Panc1 (cell line): ENCODE results near the gene ZDHHC4. TPM values are rescaled to one million over a fixed set of nuclear protein-coding genes. Genes with fewer than 3 reads are reported as not detected.

Experiments used
- ATAC-seq: fragments of 200-7000 bp; cut with Tn5 transposase; 2 replicates; pipeline ENCODE4 v1.9.1; 2020; ENCODE audit warnings: mild to moderate bottlenecking, moderate library complexity
- BruUV-seq: library from RNA; stranded (reverse); fragments of 400-500 nt; replicated peaks from 2 replicates; lab custom pipeline; 2021; lab: Mats Ljungman, UMichigan
- CTCF ChIA-PET: fragments of 300-600 bp; sonication (Branson Sonifier 250); formaldehyde crosslinking; loops from one replicate; lab custom pipeline; 2022; ENCODE audit warnings: antibody characterized with exemption; lab: Charles Lee
- POLR2A ChIA-PET: fragments of 300-600 bp; sonication (Branson Sonifier 250); formaldehyde crosslinking; loops from one replicate; lab custom pipeline; 2022; ENCODE audit warnings: antibody characterized with exemption; lab: Charles Lee
- DNase-seq: peaks from one replicate; pipeline ENCODE4 v3.0.0-alpha.2; 2010; ENCODE audit warnings: low read depth, low spot score
- H3K27ac ChIP-seq: 2 replicates; pipeline ENCODE4 v1.5.1; 2011; ENCODE audit warnings: mild to moderate bottlenecking, low read length, inconsistent platforms
- H3K27me3 ChIP-seq: fragments of 200-500 bp; sonication (Bioruptor generic); 2 replicates; pipeline ENCODE4 v1.6.0; 2014; ENCODE audit warnings: low read length, inconsistent platforms; ENCODE audit not compliant: control insufficient read depth, insufficient read depth
- H3K36me3 ChIP-seq: fragments of 200-500 bp; sonication (Bioruptor generic); 2 replicates; pipeline ENCODE4 v1.5.1; 2014; ENCODE audit warnings: inconsistent platforms, mild to moderate bottlenecking, low read length, moderate library complexity; ENCODE audit not compliant: control insufficient read depth, insufficient read depth
- H3K4me1 ChIP-seq: 2 replicates; pipeline ENCODE4 v1.5.1; 2011; ENCODE audit warnings: inconsistent platforms, mild to moderate bottlenecking, low read length, moderate library complexity; ENCODE audit not compliant: control insufficient read depth, insufficient read depth
- H3K4me3 ChIP-seq, 2 experiments: 2 replicates each; pipeline ENCODE4 v1.5.1; 2011 to 2012; ENCODE audit warnings: low read depth in 2 of 2, low read length in 2 of 2, mild to moderate bottlenecking in 2 of 2, inconsistent platforms in 1 of 2, moderate library complexity in 1 of 2
- H3K9me3 ChIP-seq: fragments of 200-500 bp; sonication (Bioruptor generic); 2 replicates; pipeline ENCODE4 v1.5.1; 2014; ENCODE audit warnings: low read depth, mild to moderate bottlenecking, inconsistent platforms, low read length, moderate library complexity; ENCODE audit not compliant: control insufficient read depth, insufficient read depth
- POLR2AphosphoS5 ChIP-seq: IDR thresholded peaks from 2 replicates; pipeline ENCODE4 v1.6.1; 2012; ENCODE audit warnings: mild to moderate bottlenecking, low read depth, low read length, moderate library complexity
- SIN3A ChIP-seq: IDR thresholded peaks from 2 replicates; pipeline ENCODE4 v1.6.1; 2012; ENCODE audit warnings: low read depth, mild to moderate bottlenecking, low read length, moderate library complexity, borderline replicate concordance; ENCODE audit not compliant: insufficient read depth
- TCF7L2 ChIP-seq: IDR thresholded peaks from 2 replicates; pipeline ENCODE4 v1.6.1; 2011; ENCODE audit warnings: mild to moderate bottlenecking, low read depth, low read length, inconsistent platforms
- in situ Hi-C: cut with HindIII; loops from 2 replicates; pipeline ENCODE4 v1.10.0; 2016; ENCODE audit warnings: low sequenced_read_pairs, low pct_unique_long_range_greater_than_20kb
- intact Hi-C: fragments of 100-400 bp; cut with micrococcal nuclease; formaldehyde crosslinking; loops from one replicate; pipeline ENCODE4 v1.10.0; 2022; ENCODE audit not compliant: unreplicated experiment
- total RNA-seq: library from RNA; stranded (reverse); gene quantifications from one replicate; pipeline ENCODE4 v1.2.1, GENCODE V29; 2021; ENCODE audit not compliant: unreplicated experiment
- TF ChIP-seq, protein P1 (sequence below): fragments of 450-650 bp; IDR thresholded peaks from 2 replicates; pipeline ENCODE4 v1.5.1; 2017; ENCODE audit warnings: mild to moderate bottlenecking
- TF ChIP-seq, protein P2 (sequence below), 2 experiments: IDR thresholded peaks; 2 replicates each; pipeline ENCODE4 v1.6.1; 2011 to 2012; ENCODE audit warnings: low read depth in 2 of 2, control low read depth in 1 of 2, low read length in 1 of 2, mild to moderate bottlenecking in 1 of 2, moderate library complexity in 1 of 2; ENCODE audit not compliant: insufficient read depth in 1 of 2

ZDHHC4 gene
- total RNA-seq, 1 experiment from 2014 or later, result 113 TPM

DNA sequence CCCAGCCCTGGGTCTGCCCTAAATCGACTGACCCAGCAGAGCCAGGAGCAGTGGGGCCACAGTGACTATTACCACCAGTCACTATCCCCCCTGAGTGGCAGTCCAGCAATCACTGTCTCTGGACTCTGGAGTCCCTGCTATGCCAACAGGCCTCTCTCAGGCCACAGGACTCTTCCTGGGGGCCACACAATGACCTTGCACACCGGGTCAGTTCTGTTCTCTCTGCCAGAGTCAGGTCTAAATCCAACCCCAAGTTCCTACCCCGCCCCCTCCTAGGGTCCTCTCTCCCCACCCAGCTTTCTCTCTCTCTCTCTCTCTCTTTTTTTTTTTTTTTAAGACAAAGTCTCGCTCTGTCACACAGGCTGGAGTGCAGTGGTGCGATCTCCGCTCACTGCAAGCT is 47.6 kb upstream of the ZDHHC4 start:
- Histone ChIP-seq H3K36me3 (no peaks in the 10 kb centered on the region), H3K27me3 (peaks cover 6% of the 10 kb centered on the region; the same call in 1 of the 2 replicates), H3K9me3 (no peaks in the 10 kb centered on the region), H3K4me1 (peaks cover 4% of the 10 kb centered on the region; the same call in 1 of the 2 replicates), H3K4me3 (no peak overlapping the region), H3K27ac (no peak overlapping the region)
- in situ Hi-C loops, result no loop called here
- DNase-seq (no peak), ATAC-seq (no peak)
- POLR2A ChIA-PET, result interaction anchor here (0.6 kb wide), 1 partner anchor 522 kb away, joined by 8 read pairs; no protein-coding TSS in a partner anchor
- no TSS peak for BruUV-seq
- intact Hi-C loops, result no loop called here
- TF ChIP-seq TCF7L2, result no peak
- TF ChIP-seq POLR2AphosphoS5, result no peak
- CTCF ChIA-PET, result no interaction called here

DNA sequence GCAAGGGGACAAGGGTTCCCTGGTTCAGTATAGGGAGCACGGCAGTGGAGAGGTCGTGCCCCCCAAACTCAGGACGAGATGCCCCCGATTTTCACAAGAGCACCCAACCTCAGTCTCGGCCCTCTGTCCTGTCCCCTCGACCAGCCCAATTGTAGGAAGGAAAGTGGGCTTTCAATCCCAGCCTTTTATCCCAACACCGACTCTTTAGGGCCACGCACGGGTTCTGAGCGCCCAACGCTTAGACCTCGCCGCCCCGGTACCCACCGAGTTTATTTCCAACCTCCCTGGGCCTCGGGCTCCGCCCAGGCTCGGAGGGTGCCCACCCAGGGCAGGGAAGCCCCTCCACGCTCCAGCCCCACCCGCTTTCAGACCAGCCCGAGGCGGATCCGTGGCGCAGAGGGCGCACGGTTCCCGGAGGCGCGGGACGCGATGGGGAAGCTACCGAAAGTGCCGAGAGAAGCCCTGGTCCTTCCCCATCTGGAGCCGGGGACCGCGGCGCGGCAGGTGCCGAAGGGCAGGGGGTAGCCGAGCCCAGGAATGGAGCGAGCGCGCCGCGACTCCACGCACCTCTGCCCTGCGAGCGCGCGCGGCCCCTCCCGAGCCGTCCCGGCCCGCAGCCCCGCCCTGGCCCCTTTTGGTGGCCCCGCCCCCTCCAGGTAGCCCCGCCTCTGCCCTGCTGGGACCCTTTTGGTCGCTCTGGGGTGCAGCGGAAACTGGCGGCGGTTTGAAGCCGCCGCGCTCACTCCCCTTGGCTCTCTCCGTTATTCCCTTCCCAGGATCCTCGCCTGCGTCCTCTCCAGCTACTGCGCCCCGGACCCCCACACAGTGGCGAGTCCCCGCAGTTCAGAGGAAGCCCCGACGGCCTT is 46.4 kb upstream of the ZDHHC4 start:
- TF ChIP-seq TCF7L2, result no peak
- TF ChIP-seq, protein P1, sequence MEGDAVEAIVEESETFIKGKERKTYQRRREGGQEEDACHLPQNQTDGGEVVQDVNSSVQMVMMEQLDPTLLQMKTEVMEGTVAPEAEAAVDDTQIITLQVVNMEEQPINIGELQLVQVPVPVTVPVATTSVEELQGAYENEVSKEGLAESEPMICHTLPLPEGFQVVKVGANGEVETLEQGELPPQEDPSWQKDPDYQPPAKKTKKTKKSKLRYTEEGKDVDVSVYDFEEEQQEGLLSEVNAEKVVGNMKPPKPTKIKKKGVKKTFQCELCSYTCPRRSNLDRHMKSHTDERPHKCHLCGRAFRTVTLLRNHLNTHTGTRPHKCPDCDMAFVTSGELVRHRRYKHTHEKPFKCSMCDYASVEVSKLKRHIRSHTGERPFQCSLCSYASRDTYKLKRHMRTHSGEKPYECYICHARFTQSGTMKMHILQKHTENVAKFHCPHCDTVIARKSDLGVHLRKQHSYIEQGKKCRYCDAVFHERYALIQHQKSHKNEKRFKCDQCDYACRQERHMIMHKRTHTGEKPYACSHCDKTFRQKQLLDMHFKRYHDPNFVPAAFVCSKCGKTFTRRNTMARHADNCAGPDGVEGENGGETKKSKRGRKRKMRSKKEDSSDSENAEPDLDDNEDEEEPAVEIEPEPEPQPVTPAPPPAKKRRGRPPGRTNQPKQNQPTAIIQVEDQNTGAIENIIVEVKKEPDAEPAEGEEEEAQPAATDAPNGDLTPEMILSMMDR, result no peak
- no peak for TF ChIP-seq SIN3A
- TF ChIP-seq, protein P2, sequence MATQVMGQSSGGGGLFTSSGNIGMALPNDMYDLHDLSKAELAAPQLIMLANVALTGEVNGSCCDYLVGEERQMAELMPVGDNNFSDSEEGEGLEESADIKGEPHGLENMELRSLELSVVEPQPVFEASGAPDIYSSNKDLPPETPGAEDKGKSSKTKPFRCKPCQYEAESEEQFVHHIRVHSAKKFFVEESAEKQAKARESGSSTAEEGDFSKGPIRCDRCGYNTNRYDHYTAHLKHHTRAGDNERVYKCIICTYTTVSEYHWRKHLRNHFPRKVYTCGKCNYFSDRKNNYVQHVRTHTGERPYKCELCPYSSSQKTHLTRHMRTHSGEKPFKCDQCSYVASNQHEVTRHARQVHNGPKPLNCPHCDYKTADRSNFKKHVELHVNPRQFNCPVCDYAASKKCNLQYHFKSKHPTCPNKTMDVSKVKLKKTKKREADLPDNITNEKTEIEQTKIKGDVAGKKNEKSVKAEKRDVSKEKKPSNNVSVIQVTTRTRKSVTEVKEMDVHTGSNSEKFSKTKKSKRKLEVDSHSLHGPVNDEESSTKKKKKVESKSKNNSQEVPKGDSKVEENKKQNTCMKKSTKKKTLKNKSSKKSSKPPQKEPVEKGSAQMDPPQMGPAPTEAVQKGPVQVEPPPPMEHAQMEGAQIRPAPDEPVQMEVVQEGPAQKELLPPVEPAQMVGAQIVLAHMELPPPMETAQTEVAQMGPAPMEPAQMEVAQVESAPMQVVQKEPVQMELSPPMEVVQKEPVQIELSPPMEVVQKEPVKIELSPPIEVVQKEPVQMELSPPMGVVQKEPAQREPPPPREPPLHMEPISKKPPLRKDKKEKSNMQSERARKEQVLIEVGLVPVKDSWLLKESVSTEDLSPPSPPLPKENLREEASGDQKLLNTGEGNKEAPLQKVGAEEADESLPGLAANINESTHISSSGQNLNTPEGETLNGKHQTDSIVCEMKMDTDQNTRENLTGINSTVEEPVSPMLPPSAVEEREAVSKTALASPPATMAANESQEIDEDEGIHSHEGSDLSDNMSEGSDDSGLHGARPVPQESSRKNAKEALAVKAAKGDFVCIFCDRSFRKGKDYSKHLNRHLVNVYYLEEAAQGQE (IDR thresholded peaks at IDR 0.05; ENCODE audit: insufficient read depth in 1 of 2, low read depth in 2 of 2, low read length in 1 of 2), result no peak
- TF ChIP-seq POLR2AphosphoS5, result no peak
- POLR2A ChIA-PET, result no interaction called here
- no peaks in the 10 kb centered on the region for H3K9me3 ChIP-seq
- CTCF ChIA-PET, result interaction anchor here (0.9 kb wide), 1 partner anchor 28 kb away, joined by 16 read pairs; no protein-coding TSS in a partner anchor
- H3K36me3 ChIP-seq, result no peaks in the 10 kb centered on the region
- H3K4me3 ChIP-seq, result peak overlapping the region; percentile 49 to 63
- H3K4me1 ChIP-seq, result peaks cover 4% of the 10 kb centered on the region; the same call in 1 of the 2 replicates
- DNase-seq (no peak), ATAC-seq (peak; percentile 33)
- peaks cover 6% of the 10 kb centered on the region; the same call in 1 of the 2 replicates for H3K27me3 ChIP-seq
- no peak overlapping the region for H3K27ac ChIP-seq
- intact Hi-C loops (no loop called here), in situ Hi-C loops (no loop called here)
- BruUV-seq, result no TSS peak
